ENCODE measurements around the gene SLC28A1.

SLC28A1 gene

GRCh38 chr15:84883916-84884781 lies at the start of gene SLC28A1:
TSS of gene SLC28A1 (plus strand) at chr15:84884662. CDS start at chr15:84887761, 3,099 bp downstream.
- DNase-seq (ENCODE audit: low spot score) = no peak

- no peak for DNase-seq (ENCODE audit: low spot score)
These were observed 49.5 kb upstream of the SLC28A1 start for GRCh38 chr15:84834969-84835368.

GRCh38 chr15:84835661-84836337 lies 48.7 kb upstream of the SLC28A1 start:
- no peak for DNase-seq (ENCODE audit: low spot score)

GRCh38 chr15:84836844-84837243 lies 47.6 kb upstream of the SLC28A1 start:
- DNase-seq (ENCODE audit: low spot score) = no peak

- no peak for DNase-seq (ENCODE audit: low spot score)
These were observed 44.7 kb upstream of the SLC28A1 start for GRCh38 chr15:84839714-84840113.

- no peak for DNase-seq (ENCODE audit: low spot score)
These were observed 44.2 kb upstream of the SLC28A1 start for GRCh38 chr15:84840255-84840654.

GRCh38 chr15:84840741-84841429 lies 43.6 kb upstream of the SLC28A1 start:
- peak; percentile 84 for DNase-seq (ENCODE audit: low spot score)

GRCh38 chr15:84842781-84843180 lies 41.7 kb upstream of the SLC28A1 start:
- no peak for DNase-seq (ENCODE audit: low spot score)

GRCh38 chr15:84844964-84845363 lies 39.5 kb upstream of the SLC28A1 start:
- no peak for DNase-seq (ENCODE audit: low spot score)

GRCh38 chr15:84845631-84846030 lies 38.8 kb upstream of the SLC28A1 start:
- peak; percentile 72 for DNase-seq (ENCODE audit: low spot score)

- DNase-seq (ENCODE audit: low spot score) = no peak
These were observed 38.2 kb upstream of the SLC28A1 start for GRCh38 chr15:84846269-84846668.

- DNase-seq (ENCODE audit: low spot score) = no peak
These were observed 37.1 kb upstream of the SLC28A1 start for GRCh38 chr15:84847382-84847781.

GRCh38 chr15:84852212-84852611 lies 32.2 kb upstream of the SLC28A1 start:
- no peak for DNase-seq (ENCODE audit: low spot score)

GRCh38 chr15:84855136-84855535 lies 29.3 kb upstream of the SLC28A1 start:
- DNase-seq (ENCODE audit: low spot score) = no peak

- DNase-seq (ENCODE audit: low spot score) = no peak
These were observed 28.7 kb upstream of the SLC28A1 start for GRCh38 chr15:84855765-84856164.

GRCh38 chr15:84856731-84857417 lies 27.6 kb upstream of the SLC28A1 start:
- DNase-seq (ENCODE audit: low spot score) = no peak

GRCh38 chr15:84857418-84858004 lies 27.0 kb upstream of the SLC28A1 start:
- no peak for DNase-seq (ENCODE audit: low spot score)

- no peak for DNase-seq (ENCODE audit: low spot score)
These were observed 26.2 kb upstream of the SLC28A1 start for GRCh38 chr15:84858231-84858630.

- no peak for DNase-seq (ENCODE audit: low spot score)
These were observed 25.3 kb upstream of the SLC28A1 start for GRCh38 chr15:84859144-84859543.

GRCh38 chr15:84859651-84860050 lies 24.8 kb upstream of the SLC28A1 start:
- DNase-seq (ENCODE audit: low spot score) = no peak

GRCh38 chr15:84861781-84862180 lies 22.7 kb upstream of the SLC28A1 start:
- no peak for DNase-seq (ENCODE audit: low spot score)

All from GM03348 (cell line).